OCI-LY7 (cell line): ENCODE data around the gene ZNF37A. TPM values are rescaled to one million over a fixed set of nuclear protein-coding genes. Genes with fewer than 3 reads are reported as not detected.

ENCODE experiments used
- BruUV-seq: library from RNA; stranded (reverse); fragments of 400-500 nt; replicated peaks from 2 replicates; lab custom pipeline; 2021; lab: Mats Ljungman, UMichigan
- CTCF ChIA-PET: fragments of 300-600 bp; sonication (Branson Sonifier 250); formaldehyde crosslinking; loops from one replicate; lab custom pipeline; 2022; ENCODE audit warnings: antibody characterized with exemption; ENCODE audit not compliant: unreplicated experiment; lab: Charles Lee
- POLR2A ChIA-PET: fragments of 300-600 bp; sonication (Branson Sonifier 250); formaldehyde crosslinking; loops from one replicate; lab custom pipeline; 2022; ENCODE audit warnings: antibody characterized with exemption; lab: Charles Lee
- DNase-seq: peaks from one replicate; pipeline ENCODE4 v3.0.0-alpha.2; 2015; ENCODE audit warnings: low spot score
- H2AFZ ChIP-seq: fragments of 200-600 bp; sonication (generic), shearing (Covaris generic); 2 replicates; pipeline ENCODE4 v1.6.1; 2014; ENCODE audit warnings: mild to moderate bottlenecking, antibody characterized with exemption, low read length, moderate library complexity
- H3K27ac ChIP-seq: fragments of 200-600 bp; sonication (generic); 2 replicates; pipeline ENCODE4 v1.5.1; 2014; ENCODE audit warnings: mixed run types, low read depth, mild to moderate bottlenecking, moderate library complexity, low read length, inconsistent platforms; ENCODE audit not compliant: poor library complexity, severe bottlenecking
- H3K36me3 ChIP-seq: fragments of 200-600 bp; sonication (generic); 2 replicates; pipeline ENCODE4 v1.6.1; 2014; ENCODE audit warnings: mild to moderate bottlenecking, antibody characterized with exemption, low read length, moderate library complexity, mixed read lengths; ENCODE audit not compliant: insufficient read depth
- H3K4me1 ChIP-seq: fragments of 200-600 bp; sonication (generic); 2 replicates; pipeline ENCODE4 v1.5.1; 2014; ENCODE audit warnings: mild to moderate bottlenecking, low read length; ENCODE audit not compliant: insufficient read depth, poor library complexity, severe bottlenecking
- H3K4me2 ChIP-seq: fragments of 200-600 bp; sonication (generic); 2 replicates; pipeline ENCODE4 v1.6.1; 2014; ENCODE audit warnings: mild to moderate bottlenecking, low read length
- H3K4me3 ChIP-seq: fragments of 200-600 bp; sonication (generic); 2 replicates; pipeline ENCODE4 v1.5.1; 2014; ENCODE audit warnings: mild to moderate bottlenecking, low read depth, low read length; ENCODE audit not compliant: poor library complexity, severe bottlenecking
- H3K79me2 ChIP-seq: fragments of 200-600 bp; sonication (generic); 2 replicates; pipeline ENCODE4 v1.6.1; 2016; ENCODE audit warnings: low read depth, mild to moderate bottlenecking, low read length, moderate library complexity, mixed read lengths; ENCODE audit not compliant: insufficient read depth
- H3K9me2 ChIP-seq: fragments of 200-600 bp; sonication (generic); 2 replicates; pipeline ENCODE4 v1.6.1; 2016; ENCODE audit warnings: mild to moderate bottlenecking, low read length, mixed read lengths; ENCODE audit not compliant: insufficient read depth
- H3K9me3 ChIP-seq: fragments of 200-600 bp; sonication (generic); 2 replicates; pipeline ENCODE4 v1.6.1; 2014; ENCODE audit warnings: mild to moderate bottlenecking, mixed run types, low read length, mixed read lengths
- H4K20me1 ChIP-seq: fragments of 200-600 bp; sonication (generic); 2 replicates; pipeline ENCODE4 v1.6.1; 2014; ENCODE audit warnings: mild to moderate bottlenecking, antibody characterized with exemption, low read length, moderate library complexity, mixed read lengths; ENCODE audit not compliant: insufficient read depth
- EZH2phosphoT487 ChIP-seq: fragments of 200-600 bp; sonication (generic); IDR thresholded peaks from 2 replicates; pipeline ENCODE4 v1.6.1; 2018; ENCODE audit warnings: low read depth, borderline replicate concordance, mild to moderate bottlenecking, mixed run types, antibody characterized with exemption, low read length, moderate library complexity, mixed read lengths
- intact Hi-C: fragments of 100-400 bp; cut with micrococcal nuclease; formaldehyde crosslinking; loops from one replicate; pipeline ENCODE4 v1.10.0; 2022; ENCODE audit not compliant: unreplicated experiment
- total RNA-seq, 2 experiments: library from RNA; depleted of rRNA in 1 of 2; stranded (reverse); fragments of >200 nt in 1 of 2; shearing (Covaris generic) in 1 of 2; gene quantifications; 2 replicates each; pipeline ENCODE4 v1.2.3, GENCODE V29; 2014 to 2022
- TF ChIP-seq, protein P1 (sequence below): fragments of 200-600 bp; sonication (generic); conservative IDR thresholded peaks from 2 replicates; pipeline ENCODE4 v1.5.1; 2014; ENCODE audit warnings: mild to moderate bottlenecking, antibody characterized with exemption, low read length, moderate library complexity, mixed read lengths

The ZNF37A gene
- total RNA-seq, 2 experiments from 2014 or later: 21.2 to 38.1 TPM

DNA sequence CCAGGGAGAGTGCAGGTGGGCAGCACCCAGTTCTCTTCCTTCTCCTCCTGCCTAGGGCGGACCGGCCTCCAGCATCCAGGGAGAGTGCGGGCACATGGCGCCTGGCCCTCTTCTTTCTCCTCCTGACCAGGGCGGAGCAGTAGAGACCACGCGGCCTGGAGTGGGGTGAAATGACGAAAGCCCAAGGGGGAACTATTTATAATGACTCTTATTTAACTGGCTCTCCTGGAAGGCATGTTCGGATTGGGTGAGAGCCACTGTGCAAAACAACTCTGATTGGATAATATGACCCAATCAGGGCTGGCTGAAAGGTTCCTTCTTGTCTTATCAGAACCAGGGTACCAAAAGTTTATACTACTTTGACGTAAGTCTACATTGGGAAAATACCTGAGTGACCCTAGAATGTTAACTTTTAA is 63.1 kb downstream of the ZNF37A start:
- no peak overlapping the region for H3K4me2 ChIP-seq
- no peaks in the 10 kb centered on the region for H3K79me2 ChIP-seq
- no peak for TF ChIP-seq EZH2phosphoT487
- TF ChIP-seq, protein P1, sequence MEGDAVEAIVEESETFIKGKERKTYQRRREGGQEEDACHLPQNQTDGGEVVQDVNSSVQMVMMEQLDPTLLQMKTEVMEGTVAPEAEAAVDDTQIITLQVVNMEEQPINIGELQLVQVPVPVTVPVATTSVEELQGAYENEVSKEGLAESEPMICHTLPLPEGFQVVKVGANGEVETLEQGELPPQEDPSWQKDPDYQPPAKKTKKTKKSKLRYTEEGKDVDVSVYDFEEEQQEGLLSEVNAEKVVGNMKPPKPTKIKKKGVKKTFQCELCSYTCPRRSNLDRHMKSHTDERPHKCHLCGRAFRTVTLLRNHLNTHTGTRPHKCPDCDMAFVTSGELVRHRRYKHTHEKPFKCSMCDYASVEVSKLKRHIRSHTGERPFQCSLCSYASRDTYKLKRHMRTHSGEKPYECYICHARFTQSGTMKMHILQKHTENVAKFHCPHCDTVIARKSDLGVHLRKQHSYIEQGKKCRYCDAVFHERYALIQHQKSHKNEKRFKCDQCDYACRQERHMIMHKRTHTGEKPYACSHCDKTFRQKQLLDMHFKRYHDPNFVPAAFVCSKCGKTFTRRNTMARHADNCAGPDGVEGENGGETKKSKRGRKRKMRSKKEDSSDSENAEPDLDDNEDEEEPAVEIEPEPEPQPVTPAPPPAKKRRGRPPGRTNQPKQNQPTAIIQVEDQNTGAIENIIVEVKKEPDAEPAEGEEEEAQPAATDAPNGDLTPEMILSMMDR: no peak
- POLR2A ChIA-PET: no interaction called here
- H3K4me1 ChIP-seq: no peaks in the 10 kb centered on the region
- CTCF ChIA-PET: no interaction called here
- H2AFZ ChIP-seq: no peak overlapping the region
- H4K20me1 ChIP-seq: no peaks in the 10 kb centered on the region
- no TSS peak for BruUV-seq
- no peak overlapping the region for H3K4me3 ChIP-seq
- no peaks in the 10 kb centered on the region for H3K9me3 ChIP-seq
- no peak for DNase-seq
- no peaks in the 10 kb centered on the region for H3K36me3 ChIP-seq
- no peak overlapping the region for H3K27ac ChIP-seq
- intact Hi-C loops: no loop called here
- no peaks in the 10 kb centered on the region for H3K9me2 ChIP-seq

DNA sequence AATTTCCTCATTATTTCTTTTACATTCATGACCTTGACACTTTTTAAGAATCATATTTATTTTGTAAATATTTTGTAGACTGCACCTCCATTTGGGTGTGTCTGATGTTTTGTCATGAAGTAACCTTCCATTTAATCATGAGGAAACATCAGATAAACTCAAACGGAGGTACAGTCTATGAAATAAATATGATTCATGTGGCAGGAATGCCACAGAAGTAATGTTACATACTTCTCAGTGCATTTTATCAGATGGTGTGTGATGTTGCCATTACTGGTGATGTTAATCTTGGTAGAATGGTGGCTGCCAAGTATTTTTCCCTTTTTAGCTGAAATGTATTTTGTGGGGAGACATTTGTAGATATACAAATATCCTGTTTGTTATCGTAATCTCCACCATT is 64.9 kb downstream of the ZNF37A start:
- H3K4me1 ChIP-seq: no peaks in the 10 kb centered on the region
- no peak for DNase-seq
- no peak for TF ChIP-seq EZH2phosphoT487
- TF ChIP-seq, protein P1: no peak
- no peaks in the 10 kb centered on the region for H3K9me3 ChIP-seq
- H3K9me2 ChIP-seq: no peaks in the 10 kb centered on the region
- no TSS peak for BruUV-seq
- no peaks in the 10 kb centered on the region for H4K20me1 ChIP-seq
- ChIA-PET CTCF (no interaction called here), POLR2A (no interaction called here)
- no peak overlapping the region for H3K27ac ChIP-seq
- no peaks in the 10 kb centered on the region for H3K36me3 ChIP-seq
- H3K4me2 ChIP-seq: no peak overlapping the region
- no peak overlapping the region for H3K4me3 ChIP-seq
- intact Hi-C loops: no loop called here
- no peaks in the 10 kb centered on the region for H3K79me2 ChIP-seq
- no peak overlapping the region for H2AFZ ChIP-seq

DNA sequence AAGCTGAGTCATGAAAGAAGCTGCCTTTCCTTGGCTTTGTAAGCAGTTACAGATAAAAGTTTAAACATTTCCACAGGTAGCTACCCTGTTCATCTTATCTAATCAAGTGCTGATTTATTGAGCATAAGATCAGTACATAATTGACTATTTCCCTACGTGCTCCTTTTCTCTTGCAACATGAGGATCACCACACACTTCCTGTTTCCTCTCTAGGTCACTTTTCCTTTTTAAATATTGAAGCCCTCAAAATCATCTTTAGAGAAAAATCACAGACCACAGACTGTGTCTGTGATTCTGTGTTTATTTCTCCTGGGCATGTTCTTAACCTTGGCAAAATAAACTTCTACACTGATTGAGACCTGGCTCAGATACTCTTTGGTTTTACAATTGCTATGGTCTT is 69.5 kb downstream of the ZNF37A start:
- Histone ChIP-seq H3K4me3 (no peak overlapping the region), H4K20me1 (no peaks in the 10 kb centered on the region), H3K36me3 (no peaks in the 10 kb centered on the region), H2AFZ (no peak overlapping the region), H3K4me1 (no peaks in the 10 kb centered on the region), H3K27ac (no peak overlapping the region), H3K9me2 (no peaks in the 10 kb centered on the region), H3K79me2 (no peaks in the 10 kb centered on the region), H3K4me2 (no peak overlapping the region), H3K9me3 (no peaks in the 10 kb centered on the region)
- intact Hi-C loops: no loop called here
- POLR2A ChIA-PET: interaction anchor here (0.9 kb wide), 1 partner anchor 69 kb away, joined by 3 read pairs; no protein-coding TSS in a partner anchor
- TF ChIP-seq, protein P1: no peak
- TF ChIP-seq EZH2phosphoT487: no peak
- no peak for DNase-seq
- CTCF ChIA-PET: no interaction called here
- no TSS peak for BruUV-seq
